GM18507 (cell line): ENCODE data around the gene TOPORS.
"Not testable (repeated sequence)": the region's sequence is repeated elsewhere in the genome, so short reads cannot be mapped to it uniquely, and the experiment has no call there.

Experiments
- DNase-seq: peaks from one replicate; pipeline ENCODE4 v3.0.0; 2011; ENCODE audit warnings: low read depth; ENCODE audit not compliant: insufficient read length; ENCODE audit errors: extremely low spot score
- FAIRE-seq: peaks from 2 replicates; lab custom pipeline; 2011; peaks lifted over from hg19 to GRCh38; lab: Jason Lieb, UNC

The TOPORS gene

DNA sequence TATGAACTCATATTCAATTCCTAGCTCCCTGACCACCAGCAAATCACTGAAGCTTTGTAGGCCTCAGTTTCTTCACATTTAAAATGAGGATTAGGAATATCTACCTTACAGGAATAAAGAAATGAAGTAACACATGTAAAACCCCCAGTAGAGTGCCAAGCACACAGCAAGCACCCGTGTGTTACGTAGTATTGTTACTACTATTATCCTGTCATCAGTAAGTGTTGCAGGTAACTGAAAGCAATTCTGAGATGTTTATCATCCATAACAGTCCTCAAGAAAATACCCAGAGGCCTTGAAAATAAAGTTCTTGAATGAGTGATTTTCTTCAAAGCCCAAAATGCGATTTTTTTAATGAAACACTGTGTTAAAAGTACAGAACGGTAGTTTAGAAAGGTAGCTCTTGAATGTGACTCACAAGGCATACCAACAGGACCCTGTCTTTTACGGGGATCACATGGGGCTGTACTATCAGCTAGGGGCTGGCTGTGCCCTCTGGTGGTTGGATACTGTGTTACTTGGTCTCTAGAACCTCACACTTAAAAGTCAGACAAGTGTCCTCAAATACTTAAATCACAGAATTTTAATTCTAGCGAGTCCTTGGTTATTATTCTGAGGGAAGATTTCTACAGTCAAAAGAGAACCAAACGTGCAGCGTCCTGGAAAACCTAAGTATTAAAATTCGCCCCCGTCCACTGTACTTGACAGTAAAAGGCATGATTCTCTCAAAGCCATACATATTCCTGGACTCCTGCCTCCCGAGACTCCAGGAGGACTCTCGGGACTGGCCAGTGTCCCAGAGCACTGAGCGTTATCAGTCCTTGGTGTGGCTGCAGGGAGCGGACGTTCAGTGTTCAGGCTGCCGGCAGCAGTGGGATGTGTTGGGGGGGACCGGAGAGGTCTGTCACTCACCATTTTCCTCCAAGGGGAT, 19.8 kb upstream of the TOPORS start:
- FAIRE-seq, result peak; percentile 95

DNA sequence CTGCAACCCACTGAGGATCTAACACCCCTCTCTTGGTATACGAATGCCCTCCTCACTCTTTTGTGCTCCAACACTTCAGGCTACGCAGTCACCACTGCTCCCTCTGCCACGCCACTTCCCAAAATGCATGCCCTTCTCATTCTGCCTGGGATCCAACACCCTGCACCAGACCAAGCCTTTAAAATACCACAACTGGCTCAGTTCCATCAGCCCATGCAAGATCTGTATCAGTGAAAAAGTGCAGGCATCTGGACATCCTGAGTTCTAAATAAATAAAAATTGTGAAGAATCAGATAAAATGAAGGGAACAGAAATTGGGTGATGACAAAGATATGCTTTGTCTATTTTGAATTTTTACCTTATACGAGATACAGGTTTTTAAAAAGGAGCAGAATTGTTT, 17.9 kb upstream of the TOPORS start:
- FAIRE-seq (no peak), DNase-seq (no peak)

More for the DNA sequence above, 19.8 kb upstream of the TOPORS start:
- DNase-seq, result peak; percentile 35

DNA sequence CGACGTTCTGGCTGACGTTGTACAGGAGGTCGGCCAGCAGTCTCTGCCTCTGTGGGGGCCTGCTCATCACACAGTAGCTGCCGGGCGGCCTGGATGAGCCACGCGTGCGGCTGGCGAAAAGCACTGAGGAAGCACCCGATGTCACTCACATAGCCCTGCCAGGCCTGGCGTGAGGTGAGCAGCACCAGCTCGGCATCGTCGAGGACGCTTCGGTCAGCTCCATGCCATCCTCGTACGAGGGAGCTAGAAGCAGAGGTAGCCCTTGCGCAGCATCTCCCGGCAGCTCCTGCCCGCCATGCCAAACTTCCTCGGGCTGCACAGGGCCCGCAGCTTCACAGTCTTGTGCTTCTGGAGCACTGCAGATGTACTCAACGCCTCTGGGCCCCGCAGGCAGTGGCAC, 14.4 kb upstream of the TOPORS start:
- DNase-seq (no peak), FAIRE-seq (no peak)

DNA sequence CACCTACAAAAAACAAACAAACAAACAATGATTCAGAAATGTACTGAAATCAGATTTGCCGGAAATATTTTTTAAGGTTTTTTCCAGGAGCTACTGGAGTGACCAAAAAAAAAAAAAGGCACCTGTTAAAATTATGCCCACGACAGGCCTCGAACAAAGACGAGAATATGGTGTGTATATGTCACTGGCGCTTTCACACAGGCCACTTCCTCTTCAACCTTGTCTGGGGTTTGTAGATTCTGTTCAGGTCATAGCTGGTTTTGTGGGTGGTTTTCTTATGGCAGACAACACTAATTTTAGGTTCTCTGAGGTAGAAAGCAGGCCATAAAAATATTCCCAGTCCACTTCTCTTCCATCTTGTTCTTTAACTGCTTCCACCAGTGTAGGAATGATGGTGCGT, 13.6 kb upstream of the TOPORS start:
- FAIRE-seq (no peak), DNase-seq (no peak)

DNA sequence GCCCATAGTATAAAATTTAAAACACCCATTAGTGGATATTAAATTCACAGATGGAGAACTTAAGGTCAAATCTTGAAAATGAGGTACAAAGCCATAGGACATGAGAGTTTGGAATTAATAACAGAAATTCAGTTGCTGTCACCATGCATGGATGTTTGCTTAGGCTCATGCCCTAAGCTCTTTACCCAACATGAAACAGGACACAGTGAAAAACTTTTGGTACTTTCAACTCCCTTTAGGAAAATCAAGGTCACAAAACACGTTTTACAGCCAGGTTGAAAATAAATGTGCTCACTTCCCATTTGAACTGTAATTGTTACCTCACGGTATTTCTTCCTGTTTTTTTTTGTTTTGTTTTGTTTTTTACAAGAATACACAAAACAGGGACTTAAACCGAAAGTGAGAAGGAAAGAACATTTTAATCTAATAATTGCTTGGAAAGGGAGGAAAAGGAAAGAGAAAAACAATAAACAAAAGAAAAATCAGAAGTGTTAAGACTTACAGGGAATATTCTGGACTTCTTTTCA, 6.1 kb upstream of the TOPORS start:
- FAIRE-seq (peak; percentile 48), DNase-seq (no peak)

DNA sequence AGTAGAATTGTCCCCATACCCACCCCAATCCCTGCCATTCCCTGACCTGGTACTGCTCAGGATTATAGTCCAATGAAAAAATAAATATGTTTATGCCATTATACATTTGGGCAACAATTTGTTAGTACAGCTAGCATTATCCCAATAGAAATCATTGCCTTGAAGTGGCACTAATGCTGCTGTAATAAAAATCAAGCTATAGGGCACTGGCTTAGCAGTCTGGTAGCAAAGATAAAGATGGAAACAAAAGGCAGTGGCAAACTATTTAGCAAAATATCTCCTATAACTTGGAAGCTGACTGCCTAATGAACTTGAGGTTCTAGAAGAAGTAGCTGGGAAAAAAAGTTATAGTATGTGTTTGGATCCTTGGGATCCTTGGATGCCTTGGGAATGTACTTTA, 2.2 kb upstream of the TOPORS start:
- FAIRE-seq (no peak), DNase-seq (no peak)

DNA sequence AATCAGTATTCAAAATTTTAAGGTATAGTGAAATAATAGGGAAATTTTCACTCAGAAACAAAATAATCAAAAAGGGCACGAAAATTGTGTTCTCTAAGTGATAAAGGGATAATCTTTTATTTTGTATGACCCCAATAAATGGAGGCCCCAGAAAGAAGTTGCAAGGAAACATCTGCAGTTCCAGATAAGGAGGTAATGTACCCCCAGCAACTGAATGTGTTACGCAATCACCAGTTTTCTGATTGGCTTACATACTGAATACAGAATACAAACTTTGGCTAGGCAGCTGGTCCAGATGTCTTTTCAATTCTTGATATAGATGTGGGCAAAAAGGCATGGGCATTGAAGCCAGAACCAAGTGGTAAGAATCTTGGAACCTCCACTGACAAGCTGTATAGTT, 1.7 kb upstream of the TOPORS start:
- no peak for FAIRE-seq
- DNase-seq, result no peak

DNA sequence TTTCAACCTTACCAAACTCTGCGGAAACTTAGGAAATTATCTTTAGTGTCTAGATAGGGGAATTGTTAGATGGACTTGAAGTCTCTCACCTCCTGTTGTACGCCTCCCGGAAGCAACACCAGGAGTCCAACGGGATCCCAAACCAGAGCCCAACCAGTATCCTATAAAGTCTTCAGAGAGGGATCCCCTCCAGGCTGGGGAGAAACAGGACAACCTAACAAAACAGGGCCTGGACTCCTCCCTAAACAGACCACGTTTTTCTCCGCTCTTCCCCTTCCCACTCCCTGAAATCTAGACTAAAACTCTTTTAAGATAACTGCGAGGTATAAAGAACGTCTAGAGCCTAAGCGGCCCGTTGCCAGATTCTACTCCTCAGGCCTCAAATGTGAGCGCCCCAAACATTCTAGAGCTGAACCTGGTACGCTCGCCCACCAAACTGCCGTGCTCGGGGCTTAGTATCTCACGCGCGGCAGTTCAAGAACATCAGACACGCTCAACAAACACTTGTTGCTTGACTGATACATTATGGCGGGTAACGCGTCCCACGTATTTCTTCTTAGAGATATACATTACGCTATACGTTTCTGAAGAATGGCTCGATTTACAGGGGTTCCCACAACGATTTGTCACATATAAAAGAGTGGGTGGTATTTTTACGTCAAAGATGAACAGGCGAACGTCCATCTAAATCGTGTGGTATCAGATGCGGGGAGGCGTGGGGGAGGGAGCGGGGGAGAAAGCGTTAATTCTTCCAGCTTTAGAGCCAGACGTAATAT, 922 bp downstream of the TOPORS start:
- FAIRE-seq, result peak; percentile 9
- DNase-seq, result no peak

DNA sequence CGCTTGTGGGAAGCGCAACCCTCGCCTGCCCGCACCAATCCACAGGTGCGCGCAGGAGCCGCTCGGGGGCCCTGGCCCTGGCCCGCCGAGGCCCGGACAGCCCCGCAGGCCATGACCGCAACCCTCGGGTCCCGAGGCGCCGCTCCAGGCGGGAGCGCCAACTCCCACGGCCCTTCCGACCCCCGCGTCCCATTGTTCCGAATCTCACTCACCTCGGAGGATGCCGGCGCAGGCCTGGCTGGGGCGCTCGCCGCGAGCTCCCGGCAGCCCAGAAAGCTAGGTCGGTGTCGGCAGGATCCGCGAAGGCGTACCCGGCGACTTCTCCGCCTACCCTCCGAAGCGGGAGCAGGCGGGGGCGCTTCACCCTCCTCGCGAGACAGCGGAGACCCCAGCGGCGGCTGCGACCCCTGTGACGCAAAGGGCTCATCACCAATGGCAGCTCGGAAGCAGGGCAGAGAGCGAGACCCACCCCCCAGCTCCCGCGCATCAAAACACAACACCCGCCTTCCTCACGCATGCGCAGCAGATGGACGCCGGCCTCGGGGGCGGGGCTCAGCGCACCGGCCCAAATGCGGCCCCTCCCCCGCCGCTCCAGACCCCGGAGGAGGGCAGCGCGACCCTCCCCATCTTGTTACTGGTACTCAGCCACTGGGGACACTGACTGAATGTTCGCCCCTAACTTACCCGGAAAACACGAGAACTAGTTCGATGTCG, 1.7 kb downstream of the TOPORS start:
- FAIRE-seq (peak; percentile 86), DNase-seq (peak; percentile 96)

DNA sequence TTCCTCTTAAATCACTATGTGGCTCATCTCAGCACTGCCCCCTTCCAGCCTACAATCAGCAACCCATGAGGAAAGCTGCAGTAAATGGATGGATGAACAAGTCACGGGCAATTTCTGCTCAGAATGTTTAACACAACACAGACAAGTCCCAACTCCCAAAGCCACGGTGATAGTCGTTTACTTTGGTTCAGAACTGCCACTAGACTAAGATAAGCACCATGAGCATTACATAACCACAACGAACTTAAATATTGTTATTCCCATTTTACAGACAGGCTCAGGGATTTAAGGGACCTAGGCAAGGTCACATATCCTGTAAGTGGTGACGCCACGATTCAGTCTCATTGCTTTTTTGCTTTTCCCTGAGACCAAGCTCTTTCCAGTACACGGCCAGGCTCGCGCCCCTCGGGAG, 2.2 kb downstream of the TOPORS start:
- FAIRE-seq (peak; percentile 51), DNase-seq (no peak)

DNA sequence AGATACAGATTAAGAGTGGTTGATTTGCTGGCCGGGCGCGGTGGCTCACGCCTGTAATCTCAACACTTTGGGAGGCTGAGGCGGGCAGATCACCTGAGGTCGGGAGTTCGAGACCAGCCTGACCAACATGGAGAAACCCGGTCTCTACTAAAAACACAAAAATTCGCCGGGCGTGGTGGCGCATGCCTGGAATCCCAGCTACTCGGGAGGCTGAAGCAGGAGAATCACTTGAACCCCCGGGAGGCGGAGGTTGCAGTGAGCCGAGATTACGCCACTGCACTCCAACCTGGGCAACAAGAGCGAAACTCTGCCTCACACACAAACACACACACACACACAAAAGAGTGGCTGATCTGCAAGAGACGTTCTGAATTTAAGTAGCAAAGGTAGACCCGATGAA, 4.2 kb downstream of the TOPORS start:
- FAIRE-seq, DNase-seq: not testable (repeated sequence)

DNA sequence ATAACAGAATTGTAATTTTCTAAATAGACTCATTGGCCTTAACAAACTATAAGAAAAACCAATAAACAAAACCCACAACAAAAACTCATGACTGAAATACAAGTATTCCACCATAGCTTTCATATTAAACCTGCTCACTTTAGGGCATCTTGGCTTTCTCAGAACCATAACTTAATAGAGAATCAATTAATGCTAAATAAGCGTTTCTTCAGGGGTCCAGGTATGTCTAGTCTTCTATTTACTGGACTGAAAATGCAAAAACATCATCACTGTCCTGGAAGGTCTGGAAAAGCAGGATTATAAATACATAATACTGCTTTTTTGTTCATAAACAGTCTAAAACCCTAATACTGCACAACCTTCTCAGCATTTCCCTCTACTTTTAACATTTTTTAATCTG, 6.5 kb downstream of the TOPORS start:
- DNase-seq (no peak), FAIRE-seq (no peak)

DNA sequence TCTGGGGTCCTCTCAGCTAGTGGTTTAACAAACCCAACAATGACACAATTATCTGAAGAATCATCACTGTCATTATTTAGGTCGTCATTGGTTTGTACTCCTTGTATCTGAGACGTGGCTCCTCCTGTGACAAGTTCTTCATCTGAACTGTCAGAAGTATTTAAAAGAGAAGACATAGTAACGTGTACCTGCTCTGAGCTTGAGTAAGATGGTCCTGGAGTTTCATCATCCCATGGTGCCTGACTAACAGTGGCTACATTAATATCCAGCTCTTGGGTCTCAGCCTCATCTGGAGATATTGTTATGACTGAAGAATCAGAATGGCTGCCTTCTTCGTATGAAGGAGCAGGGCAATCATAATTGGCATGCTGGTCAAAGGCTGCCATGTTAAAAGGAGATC, 9.3 kb downstream of the TOPORS start:
- no peak for DNase-seq
- FAIRE-seq, result no peak

DNA sequence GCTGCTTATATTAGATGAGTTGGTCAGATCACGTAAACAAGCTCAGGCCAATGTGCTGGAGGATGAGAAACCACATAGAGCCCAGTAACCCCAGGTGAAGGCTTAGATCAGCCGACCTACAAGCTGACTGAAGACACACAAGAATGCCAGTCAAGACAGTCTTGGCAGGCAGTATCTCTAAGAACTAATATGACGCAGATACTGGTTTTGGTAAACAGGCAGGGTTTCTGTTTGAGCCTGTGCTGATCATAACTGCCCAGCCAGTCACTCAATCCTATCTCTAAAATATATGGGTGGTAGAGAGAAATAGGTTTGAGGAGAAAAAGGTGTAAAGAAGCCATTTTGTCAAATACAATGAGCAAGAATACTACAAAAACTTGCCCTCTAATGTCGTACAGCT, 18.6 kb downstream of the TOPORS start:
- FAIRE-seq, result no peak
- DNase-seq, result no peak

DNA sequence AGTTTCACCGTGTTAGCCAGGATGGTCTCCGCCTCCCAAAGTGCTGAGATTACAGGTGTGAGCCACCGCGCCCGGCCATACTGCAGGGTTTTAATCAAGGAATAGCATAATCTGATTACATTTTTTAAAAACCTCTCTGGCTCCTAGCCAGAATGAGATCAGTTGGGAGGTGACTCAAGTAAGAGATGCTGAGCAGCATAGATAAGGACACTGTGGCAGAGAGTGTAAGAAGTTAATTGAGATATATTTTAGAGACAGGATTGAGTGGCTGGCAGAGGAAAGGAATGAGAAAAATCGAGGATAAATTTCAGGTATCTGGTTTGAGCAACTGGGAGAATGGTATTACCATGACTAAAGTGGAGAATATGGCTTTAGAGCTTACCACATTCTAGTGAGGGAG, 19.1 kb downstream of the TOPORS start:
- DNase-seq (no peak), FAIRE-seq (no peak)

DNA sequence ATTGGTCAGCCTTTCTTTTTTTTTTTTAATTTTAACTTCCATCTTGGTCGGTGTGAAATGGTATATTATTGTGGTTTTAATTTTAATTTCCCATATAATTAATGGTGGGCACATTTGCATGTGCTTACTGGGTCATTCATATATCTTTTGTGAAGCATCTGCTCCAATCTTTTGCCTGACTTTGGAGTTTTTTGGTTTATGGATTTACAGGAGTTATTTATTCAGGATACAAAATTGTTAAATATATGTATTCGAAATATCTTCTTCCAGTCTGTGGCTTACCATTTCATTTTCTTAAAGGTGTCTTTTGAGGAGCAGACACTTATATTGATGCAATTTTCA, 25.7 kb downstream of the TOPORS start:
- no peak for DNase-seq
- peak; percentile 12 for FAIRE-seq

DNA sequence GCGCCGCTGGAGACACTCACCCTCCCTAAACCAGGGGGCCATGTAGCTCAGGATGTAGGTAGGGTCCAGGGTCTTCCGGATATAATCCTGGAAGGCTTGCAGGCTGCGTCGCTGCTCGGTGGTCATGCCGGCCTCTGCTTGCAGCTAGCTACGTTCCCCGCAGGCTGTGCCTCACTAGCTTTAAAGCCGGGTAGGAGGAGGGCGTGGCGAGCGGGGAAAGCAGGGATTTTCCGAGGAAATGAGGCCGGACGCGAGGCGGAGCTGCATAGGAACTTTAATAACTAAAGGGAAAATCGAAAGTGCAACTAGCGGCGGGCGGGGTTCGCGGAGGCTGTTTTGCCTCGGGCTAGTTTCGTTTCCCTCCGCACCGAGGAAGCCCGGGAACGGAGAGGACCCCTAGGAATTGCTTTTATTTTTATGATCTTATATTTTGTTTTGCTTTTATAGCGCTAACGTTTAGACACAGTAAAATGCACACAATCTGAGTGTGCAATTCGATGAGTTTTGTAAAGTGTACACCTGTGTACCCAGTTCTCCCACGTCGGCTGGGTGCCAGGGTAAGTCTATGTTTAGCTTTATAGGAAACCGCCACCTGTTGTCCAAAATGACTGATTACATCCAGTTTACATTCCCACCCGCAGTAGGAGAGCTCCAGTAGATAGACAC, 26.2 kb downstream of the TOPORS start, which contains the start of gene RIGI:
Gene RIGI, minus strand, starts transcription at position 156 of the 666 bp plus-strand sequence. Its CDS starts 30 bp downstream, at position 126.
- FAIRE-seq (peak; percentile 87), DNase-seq (no peak)

DNA sequence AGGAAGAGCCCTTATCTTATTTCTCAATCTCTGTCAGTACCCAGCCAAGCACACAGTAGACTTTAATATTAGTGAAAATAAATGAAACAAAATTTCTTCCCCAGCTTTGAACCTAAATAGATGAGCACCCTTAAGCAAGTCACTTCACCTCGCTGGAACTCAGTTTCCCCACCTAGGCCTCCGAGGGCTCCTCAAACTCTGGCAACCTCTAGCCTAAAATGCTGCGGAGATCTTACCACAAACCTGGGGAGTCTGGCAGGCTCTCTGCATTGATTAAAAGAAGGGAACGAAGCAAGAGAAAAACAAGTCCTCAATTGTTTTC, 26.7 kb downstream of the TOPORS start:
- no peak for DNase-seq

DNA sequence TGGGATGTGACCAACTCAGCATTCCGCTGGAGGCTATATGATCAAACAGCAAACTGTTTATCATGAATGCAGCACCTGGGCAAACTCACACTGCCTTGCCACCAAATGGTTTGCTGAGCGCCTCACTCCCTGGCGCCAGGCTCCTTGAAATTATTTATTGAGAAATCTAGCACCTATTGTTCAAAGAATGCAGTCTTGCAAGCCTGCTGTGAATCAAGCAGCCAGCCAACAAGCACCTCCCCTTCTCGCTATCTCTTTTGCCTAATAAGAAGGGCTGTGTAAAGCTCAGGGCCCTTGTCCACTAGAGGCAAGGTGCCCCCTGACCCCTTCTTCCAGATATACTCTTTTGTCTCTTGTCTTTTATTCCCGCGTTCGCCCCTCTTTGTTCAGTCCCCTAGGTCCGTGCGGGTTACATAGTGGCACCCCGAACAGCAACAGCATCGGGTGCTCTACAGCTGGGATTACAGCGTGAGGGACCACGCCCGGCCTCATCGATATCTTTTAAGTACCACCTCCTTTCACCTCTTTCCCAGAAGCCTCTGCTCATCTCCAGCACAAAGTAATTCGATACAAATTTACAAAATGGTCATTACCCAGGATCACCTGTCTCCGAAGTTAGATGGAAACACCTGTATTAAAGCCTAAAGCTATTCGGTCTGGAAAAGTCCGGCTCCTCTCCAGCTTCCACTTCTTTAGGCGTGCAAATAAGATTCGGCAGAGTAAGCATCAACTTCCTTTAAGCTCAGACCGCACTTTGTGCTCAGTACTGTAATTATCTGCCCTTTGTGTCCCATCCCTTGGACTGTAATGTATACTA, 27.3 kb downstream of the TOPORS start:
- peak; percentile 82 for FAIRE-seq
- no peak for DNase-seq

More for the DNA sequence above, 26.7 kb downstream of the TOPORS start:
- FAIRE-seq, result no peak
